Measurements from ENCODE around the gene ILF2. TPM values are rescaled to one million over a fixed set of nuclear protein-coding genes. Genes with fewer than 3 reads are reported as not detected.

ILF2 gene
- polyA plus RNA-seq, 1 of the 3 experiments (the other 2 are of a cell fraction): 189 TPM

- no peak overlapping the region for H3K9ac ChIP-seq
- ChIA-PET POLR2A (no interaction called here), CTCF (no interaction called here)
- 84% methylated on average over 12 of the region's 12 CpGs for WGBS (ENCODE audit: low lambda C conversion rate)
- DNase-seq: no peak
- H2AFZ ChIP-seq (ENCODE audit: low read depth): no peak overlapping the region
- no peak overlapping the region for H3K27ac ChIP-seq (ENCODE audit: low read depth in 2 of 2, low read length in 1 of 2)
- no peaks in the 10 kb centered on the region for H3K36me3 ChIP-seq (replicated peaks in 1 of 2; ENCODE audit: control insufficient read depth in 1 of 2, insufficient read depth in 2 of 2, low read length in 1 of 2)
- no peak overlapping the region for H3K4me2 ChIP-seq
- no peaks in the 10 kb centered on the region for H3K4me1 ChIP-seq (ENCODE audit: control insufficient read depth in 1 of 2, insufficient read depth in 2 of 2, low read depth in 1 of 2, low read length in 1 of 2)
- H3K9me3 ChIP-seq: no peaks in the 10 kb centered on the region
- no peaks in the 10 kb centered on the region for H3K79me2 ChIP-seq (ENCODE audit: insufficient read depth)
- no peaks in the 10 kb centered on the region for H4K20me1 ChIP-seq (ENCODE audit: insufficient read depth)
- no peaks in the 10 kb centered on the region for H3K9me2 ChIP-seq
- TF ChIP-seq JUND (IDR thresholded peaks at IDR 0.05): no peak
- H3F3A ChIP-seq (replicated peaks; ENCODE audit: insufficient read depth): no peaks in the 10 kb centered on the region
- H3K27me3 ChIP-seq (ENCODE audit: insufficient read depth): peaks cover 10% of the 10 kb centered on the region; the same call in 1 of the 2 replicates
- H3K4me3 ChIP-seq (ENCODE audit: low read depth in 2 of 2, low read length in 1 of 2): no peak overlapping the region
Observed at GRCh38 chr1:153684892-153685291, 14.1 kb upstream of the ILF2 start.

- 69% methylated on average over 5 of the region's 5 CpGs for WGBS (ENCODE audit: low lambda C conversion rate)
- no peak for DNase-seq
- Histone ChIP-seq H3K9me2 (no peaks in the 10 kb centered on the region), H2AFZ (ENCODE audit: low read depth) (no peak overlapping the region), H3K9me3 (no peaks in the 10 kb centered on the region), H3K4me2 (no peak overlapping the region), H3K27ac (ENCODE audit: low read depth in 2 of 2, low read length in 1 of 2) (no peak overlapping the region), H3K4me3 (ENCODE audit: low read depth in 2 of 2, low read length in 1 of 2) (no peak overlapping the region), H4K20me1 (ENCODE audit: insufficient read depth) (no peaks in the 10 kb centered on the region), H3K9ac (no peak overlapping the region), H3K4me1 (ENCODE audit: control insufficient read depth in 1 of 2, insufficient read depth in 2 of 2, low read depth in 1 of 2, low read length in 1 of 2) (peaks cover 0 to 7% of the 10 kb centered on the region in 2 experiments; a peak in 1 of 4 replicates), H3K79me2 (ENCODE audit: insufficient read depth) (no peaks in the 10 kb centered on the region), H3K36me3 (replicated peaks in 1 of 2; ENCODE audit: control insufficient read depth in 1 of 2, insufficient read depth in 2 of 2, low read length in 1 of 2) (no peaks in the 10 kb centered on the region), H3K27me3 (ENCODE audit: insufficient read depth) (peaks cover 19% of the 10 kb centered on the region), H3F3A (replicated peaks; ENCODE audit: insufficient read depth) (no peaks in the 10 kb centered on the region)
- CTCF ChIA-PET: no interaction called here
- POLR2A ChIA-PET: no interaction called here
- TF ChIP-seq EZH2phosphoT487 (IDR thresholded peaks at IDR 0.05; ENCODE audit: borderline replicate concordance, low read depth): no peak
- TF ChIP-seq TEAD4 (IDR thresholded peaks at IDR 0.05; ENCODE audit: borderline replicate concordance, insufficient read depth): no peak
- TF ChIP-seq PBX3 (IDR thresholded peaks at IDR 0.05): no peak
- no peak for TF ChIP-seq NRF1 (IDR thresholded peaks at IDR 0.05; ENCODE audit: low read depth, low read length)
- no peak for TF ChIP-seq MAX (IDR thresholded peaks at IDR 0.05; ENCODE audit: low read depth)
- no peak for TF ChIP-seq RFX5 (IDR thresholded peaks at IDR 0.05; ENCODE audit: low read length)
- no peak for TF ChIP-seq RAD21 (IDR thresholded peaks at IDR 0.05; ENCODE audit: low read length)
- no peak for TF ChIP-seq ELF1 (IDR thresholded peaks at IDR 0.05)
- TF ChIP-seq USF1 (IDR thresholded peaks at IDR 0.05; ENCODE audit: borderline replicate concordance, low read depth): no peak
Observed at GRCh38 chr1:153683854-153684253, 13.1 kb upstream of the ILF2 start.

- H4K20me1 ChIP-seq (ENCODE audit: insufficient read depth): no peaks in the 10 kb centered on the region
- H3K36me3 ChIP-seq (replicated peaks in 1 of 2; ENCODE audit: control insufficient read depth in 1 of 2, insufficient read depth in 2 of 2, low read length in 1 of 2): no peaks in the 10 kb centered on the region
- TF ChIP-seq SMC3 (IDR thresholded peaks at IDR 0.05; ENCODE audit: low read depth, low read length) (no peak), TAF1 (IDR thresholded peaks at IDR 0.05; ENCODE audit: borderline replicate concordance, low read depth, low read length) (no peak), GATA2 (CRISPR knock-in tag; IDR thresholded peaks at IDR 0.05) (no peak), FOXJ3 (CRISPR knock-in tag; IDR thresholded peaks at IDR 0.05) (no peak), FOXM1 (IDR thresholded peaks at IDR 0.05; ENCODE audit: low read depth) (no peak), JUND (IDR thresholded peaks at IDR 0.05) (no peak), EZH2phosphoT487 (IDR thresholded peaks at IDR 0.05; ENCODE audit: borderline replicate concordance, low read depth) (no peak), RAD21 (IDR thresholded peaks at IDR 0.05; ENCODE audit: low read length) (no peak), SIN3A (IDR thresholded peaks at IDR 0.05; ENCODE audit: borderline replicate concordance, low read depth, low read length) (no peak), RCOR1 (IDR thresholded peaks at IDR 0.05; ENCODE audit: low read length) (no peak), NFIC (IDR thresholded peaks at IDR 0.05; ENCODE audit: borderline replicate concordance) (no peak), FOSL2 (IDR thresholded peaks at IDR 0.05; ENCODE audit: borderline replicate concordance, low read depth) (no peak)
- H3K79me2 ChIP-seq (ENCODE audit: insufficient read depth): no peaks in the 10 kb centered on the region
- POLR2A ChIA-PET: no interaction called here
- 94% methylated on average over 7 of the region's 7 CpGs for WGBS (ENCODE audit: low lambda C conversion rate)
- no peaks in the 10 kb centered on the region for H3F3A ChIP-seq (replicated peaks; ENCODE audit: insufficient read depth)
- H3K9me3 ChIP-seq: no peaks in the 10 kb centered on the region
- no peaks in the 10 kb centered on the region for H3K9me2 ChIP-seq
- no peak overlapping the region for H2AFZ ChIP-seq (ENCODE audit: low read depth)
- CTCF ChIA-PET: no interaction called here
- no peak overlapping the region for H3K27ac ChIP-seq (ENCODE audit: low read depth in 2 of 2, low read length in 1 of 2)
- peaks cover 30% of the 10 kb centered on the region for H3K27me3 ChIP-seq (ENCODE audit: insufficient read depth)
- no peak overlapping the region for H3K4me3 ChIP-seq (ENCODE audit: low read depth in 2 of 2, low read length in 1 of 2)
- H3K4me2 ChIP-seq: no peak overlapping the region
- H3K9ac ChIP-seq: no peak overlapping the region
- DNase-seq: no peak
- peaks cover 0 to 15% of the 10 kb centered on the region in 2 experiments; a peak in 1 of 4 replicates for H3K4me1 ChIP-seq (ENCODE audit: control insufficient read depth in 1 of 2, insufficient read depth in 2 of 2, low read depth in 1 of 2, low read length in 1 of 2)
Observed at GRCh38 chr1:153682730-153683129, 11.9 kb upstream of the ILF2 start.

Measured in SK-N-SH (cell line).